Gastroesophageal sphincter (tissue), 4 donors: ENCODE data around the gene RAB42. TPM values are rescaled to one million over a fixed set of nuclear protein-coding genes. Genes with fewer than 3 reads are reported as not detected.

Experiments used
- ATAC-seq: fragments of 150-250 bp; one replicate; pipeline ENCODE4 v1.9.1; 2016; ENCODE audit warnings: mild to moderate bottlenecking, moderate library complexity
- H3K27ac ChIP-seq, 4 donors: fragments of 200-600 bp; sonication (generic) in 3 of 4; 1 replicate in 3 of 4; 2 replicates in 1 of 4; pipeline ENCODE4 v1.5.1; 2016 to 2019
- H3K27me3 ChIP-seq: fragments of 200-600 bp; sonication (generic); one replicate; pipeline ENCODE4 v1.5.1; 2019
- H3K36me3 ChIP-seq, 2 donors: fragments of 200-600 bp; sonication (generic); one replicate each; pipeline ENCODE4 v1.5.1; 2019; ENCODE audit warnings: control low read depth in 1 of 2
- H3K4me1 ChIP-seq, 3 donors: fragments of 200-600 bp; sonication (generic); 1 replicate in 2 of 3; 2 replicates in 1 of 3; pipeline ENCODE4 v1.5.1; 2016 to 2019; ENCODE audit warnings: control low read depth in 2 of 3
- H3K4me3 ChIP-seq, 2 donors: fragments of 200-600 bp; sonication (generic); one replicate each; pipeline ENCODE4 v1.5.1; 2019; ENCODE audit warnings: mild to moderate bottlenecking in 1 of 2, moderate library complexity in 1 of 2
- H3K9me3 ChIP-seq, 3 donors: fragments of 200-600 bp; sonication (generic); one replicate each; pipeline ENCODE4 v1.5.1; 2017 to 2019; ENCODE audit warnings: control low read depth in 2 of 3
- CTCF ChIP-seq, 4 experiments: fragments of 200-600 bp in 2 of 4; fragments of 450-650 bp in 2 of 4; sonication (generic) in 1 of 4; IDR thresholded peaks; one replicate each; pipeline ENCODE4 v1.5.1; 2017 to 2019; ENCODE audit warnings: antibody characterized with exemption in 4 of 4, mild to moderate bottlenecking in 2 of 4, moderate library complexity in 2 of 4
- EP300 ChIP-seq: sonication (generic); formaldehyde crosslinking; IDR thresholded peaks from one replicate; pipeline ENCODE4 v1.6.1; 2017; ENCODE audit warnings: antibody characterized with exemption, mild to moderate bottlenecking
- POLR2A ChIP-seq, 2 donors: fragments of 450-650 bp; IDR thresholded peaks; one replicate each; pipeline ENCODE4 v1.6.1; 2017; ENCODE audit warnings: antibody characterized with exemption in 2 of 2, mild to moderate bottlenecking in 2 of 2, moderate library complexity in 1 of 2
- POLR2AphosphoS5 ChIP-seq: sonication (generic); formaldehyde crosslinking; IDR thresholded peaks from one replicate; pipeline ENCODE4 v1.6.1; 2017; ENCODE audit warnings: antibody characterized with exemption
- WGBS, 2 donors: methylation state at CpG; one replicate each; pipeline ENCODE4 v1.1.5; 2018; ENCODE audit warnings: low coverage in 1 of 2; 5-methylcytosine and 5-hydroxymethylcytosine counted together
- total RNA-seq, 4 donors: library from RNA; depleted of rRNA; stranded (reverse); fragments of >200 nt; gene quantifications; one replicate each; pipeline ENCODE4 v1.1.0, GENCODE V29; 2016

Gene RAB42
- total RNA-seq, 4 donors from 2014 or later: 0.67 to 5.1 (median 2.5) TPM

- peaks cover 0 to 27% (median 0%) of the 10 kb centered on the region in 3 donors for H3K4me1 ChIP-seq
- no peaks in the 10 kb centered on the region for H3K9me3 ChIP-seq
- ATAC-seq: peak; percentile 99
- TF ChIP-seq CTCF (IDR thresholded peaks at IDR 0.05): no peak
- peak; percentile 77 to 84 for TF ChIP-seq POLR2A (IDR thresholded peaks at IDR 0.05)
- TF ChIP-seq EP300: no peak
- peak; percentile 95 for TF ChIP-seq POLR2AphosphoS5
- H3K36me3 ChIP-seq: peaks cover 0 to 39% of the 10 kb centered on the region in 2 donors
- peak within 1 kb of the TSS; percentile 66 to 67 for H3K4me3 ChIP-seq
- 0 to 2% methylated on average over 3 to 8 of the region's 63 CpGs for WGBS, 2 donors
- no peaks in the 10 kb centered on the region for H3K27me3 ChIP-seq
- peak within 1 kb of the TSS; percentile 77 to 89 (median 86) for H3K27ac ChIP-seq
These were observed 39.1 kb upstream of the RAB42 start, which contains the start of gene TRNAU1AP for GRCh38 chr1:28552758-28553663. Gene TRNAU1AP (plus strand): TSS chr1:28553085. CDS start chr1:28553111, 26 bp downstream.

GRCh38 chr1:28560886-28561285, 31.2 kb upstream of the RAB42 start:
- no peaks in the 10 kb centered on the region for H3K27me3 ChIP-seq
- no peak overlapping the region for H3K27ac ChIP-seq
- H3K4me1 ChIP-seq: no peaks in the 10 kb centered on the region
- peaks cover 6 to 100% of the 10 kb centered on the region in 2 donors for H3K36me3 ChIP-seq
- H3K4me3 ChIP-seq: no peak overlapping the region
- no peak for ATAC-seq
- WGBS, 2 donors: 97 to 100% methylated on average over 1 to 3 of the region's 3 CpGs
- H3K9me3 ChIP-seq: no peaks in the 10 kb centered on the region
- TF ChIP-seq POLR2A (IDR thresholded peaks at IDR 0.05): no peak
- no peak for TF ChIP-seq EP300
- TF ChIP-seq CTCF (IDR thresholded peaks at IDR 0.05): no peak
- no peak for TF ChIP-seq POLR2AphosphoS5

GRCh38 chr1:28564310-28564709, 27.8 kb upstream of the RAB42 start:
- Histone ChIP-seq H3K4me3 (no peak overlapping the region), H3K27me3 (no peaks in the 10 kb centered on the region), H3K4me1 (no peaks in the 10 kb centered on the region), H3K36me3 (peaks cover 6 to 100% of the 10 kb centered on the region in 2 donors), H3K27ac (no peak overlapping the region), H3K9me3 (no peaks in the 10 kb centered on the region)
- TF ChIP-seq POLR2A (IDR thresholded peaks at IDR 0.05) (no peak), CTCF (IDR thresholded peaks at IDR 0.05) (no peak), POLR2AphosphoS5 (no peak), EP300 (no peak)
- no peak for ATAC-seq

GRCh38 chr1:28565040-28565439, 27.0 kb upstream of the RAB42 start:
- Histone ChIP-seq H3K27me3 (no peaks in the 10 kb centered on the region), H3K4me1 (no peaks in the 10 kb centered on the region), H3K27ac (no peak overlapping the region), H3K4me3 (no peak overlapping the region), H3K9me3 (no peaks in the 10 kb centered on the region), H3K36me3 (peaks cover 6 to 100% of the 10 kb centered on the region in 2 donors)
- no peak for TF ChIP-seq POLR2A (IDR thresholded peaks at IDR 0.05)
- TF ChIP-seq POLR2AphosphoS5: no peak
- no peak for TF ChIP-seq CTCF (IDR thresholded peaks at IDR 0.05)
- no peak for TF ChIP-seq EP300
- 84 to 91% methylated on average over 4 of the region's 7 CpGs for WGBS, 2 donors
- no peak for ATAC-seq

GRCh38 chr1:28565726-28566125, 26.3 kb upstream of the RAB42 start:
- WGBS, 2 donors: 83 to 93% methylated on average over 1 to 3 of the region's 6 CpGs
- no peak for ATAC-seq
- H3K4me1 ChIP-seq: no peaks in the 10 kb centered on the region
- H3K4me3 ChIP-seq: no peak overlapping the region
- H3K9me3 ChIP-seq: no peaks in the 10 kb centered on the region
- H3K36me3 ChIP-seq: peaks cover 6 to 100% of the 10 kb centered on the region in 2 donors
- TF ChIP-seq POLR2A (IDR thresholded peaks at IDR 0.05): no peak
- H3K27ac ChIP-seq: no peak overlapping the region
- no peaks in the 10 kb centered on the region for H3K27me3 ChIP-seq
